Measurements from ENCODE around the gene SLC9C1.

Gene SLC9C1

GRCh38 chr3:112104774-112105173, 189.2 kb downstream of the SLC9C1 start:
- DNase-seq: no peak

GRCh38 chr3:112101916-112102315, 192.1 kb downstream of the SLC9C1 start:
- DNase-seq: no peak

DNA sequence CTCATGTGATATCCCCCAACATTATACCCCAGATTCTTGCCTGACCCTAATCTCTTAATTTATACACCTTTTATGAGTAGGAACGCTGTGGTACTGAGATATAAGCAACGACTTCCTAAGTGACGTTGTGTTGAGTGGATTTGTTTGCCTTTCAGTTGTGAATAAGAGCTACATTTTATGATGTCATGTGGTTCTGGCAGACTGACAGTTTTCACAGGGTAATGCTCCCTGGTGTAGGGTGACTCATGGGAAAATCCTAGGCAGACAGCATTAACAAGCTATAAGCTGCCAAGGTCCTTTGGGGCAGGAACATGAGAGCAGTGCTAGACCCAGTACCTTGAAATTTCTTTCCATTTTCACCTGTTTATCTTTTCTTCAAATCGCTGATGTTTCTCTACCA, 196.6 kb downstream of the SLC9C1 start:
- DNase-seq: peak; percentile 34

DNA sequence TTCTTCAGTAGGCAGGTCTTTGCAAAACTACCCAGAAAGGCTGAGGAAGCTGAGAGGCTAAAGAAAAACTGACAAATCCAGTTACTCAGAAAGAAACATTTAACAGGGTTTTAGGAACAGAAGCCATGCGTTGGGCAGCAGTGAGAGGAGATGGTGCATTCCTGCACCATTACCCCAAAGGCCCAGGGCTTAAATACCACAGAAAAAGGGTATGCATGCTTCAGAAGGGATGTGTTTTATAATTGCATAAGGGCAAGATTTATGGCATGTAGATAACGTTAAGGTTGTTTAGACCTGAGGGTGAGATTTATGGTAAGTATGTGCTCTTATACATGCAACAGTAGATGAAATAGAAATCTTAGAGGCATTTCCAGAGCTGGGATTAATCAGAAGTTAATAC, 197.8 kb downstream of the SLC9C1 start:
- DNase-seq: no peak

DNA sequence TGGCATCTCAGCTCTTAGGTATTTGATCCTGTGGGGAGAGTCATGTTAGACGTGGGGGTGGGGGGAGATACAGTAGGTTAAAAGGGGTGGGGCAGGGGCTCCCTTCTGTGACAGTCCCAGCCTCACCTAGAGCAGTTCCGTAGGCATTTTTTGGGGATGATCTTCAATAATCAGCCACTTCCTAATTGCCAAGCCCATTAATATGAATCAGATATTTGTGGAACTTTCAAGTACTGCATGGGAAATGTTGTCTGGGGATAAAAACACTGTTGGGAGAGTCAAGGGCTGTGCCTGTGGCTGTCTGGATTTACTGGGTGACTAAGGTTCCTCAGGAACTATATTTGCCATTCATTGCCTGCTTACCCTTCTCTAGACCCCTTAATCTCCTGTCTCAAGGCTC, 198.3 kb downstream of the SLC9C1 start:
- no peak for DNase-seq

DNA sequence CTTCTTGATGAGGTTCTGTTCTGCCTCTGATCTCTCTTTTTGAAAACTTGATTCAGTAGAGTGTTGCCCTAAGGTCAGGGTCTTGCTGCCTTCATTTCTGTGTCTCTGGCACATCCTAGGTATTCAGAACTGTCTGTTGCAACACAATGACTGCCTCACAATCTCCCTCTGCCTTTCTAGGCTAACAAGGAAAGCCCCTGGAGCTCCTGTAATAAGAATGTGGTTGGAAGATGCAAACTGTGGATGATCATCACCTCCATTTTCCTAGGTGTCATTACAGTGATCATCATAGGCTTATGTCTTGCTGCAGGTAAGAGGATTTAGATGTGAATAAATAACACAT, 200.9 kb downstream of the SLC9C1 start:
- DNase-seq: no peak

DNA sequence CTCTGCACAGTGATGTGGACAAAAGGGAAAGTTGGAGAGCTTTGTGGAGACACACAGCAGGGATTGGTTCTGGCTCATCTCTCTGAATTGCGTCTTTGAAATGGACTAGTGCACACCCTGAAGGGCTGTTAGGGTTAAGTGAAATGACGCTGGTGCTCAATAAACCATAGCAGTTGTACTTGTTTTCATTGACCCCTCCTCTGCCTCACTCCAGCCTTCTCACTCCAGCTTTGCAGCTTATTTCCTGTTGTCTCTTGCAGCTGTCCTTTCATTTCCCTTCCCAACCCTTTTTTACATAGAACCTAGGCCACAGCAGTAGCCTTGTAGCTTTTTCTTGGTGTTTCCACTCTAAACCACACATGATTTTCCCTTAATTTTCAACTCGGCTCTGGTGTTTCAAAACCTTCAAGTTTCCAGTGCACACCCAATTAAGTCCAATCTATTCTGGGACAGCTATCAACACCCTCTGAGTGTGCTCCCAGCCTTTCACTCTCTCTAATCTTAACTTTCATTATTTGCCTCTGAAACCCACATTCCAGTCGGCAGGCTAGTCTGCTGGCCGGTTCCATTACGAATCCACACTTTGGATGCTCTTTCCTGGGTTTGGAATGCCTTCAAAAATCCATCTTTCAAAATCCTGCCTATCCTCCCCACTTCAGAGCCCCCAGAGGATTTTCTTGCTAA, 201.4 kb downstream of the SLC9C1 start:
- no peak for DNase-seq

GRCh38 chr3:112090887-112091586, 203.0 kb downstream of the SLC9C1 start:
- no peak for DNase-seq

All from activated CD4-positive, alpha-beta T cell treated with anti-CD3 and anti-CD28 coated beads for 48 hours (primary cell).